Measurements from ENCODE around the gene GSTM2.

DNA sequence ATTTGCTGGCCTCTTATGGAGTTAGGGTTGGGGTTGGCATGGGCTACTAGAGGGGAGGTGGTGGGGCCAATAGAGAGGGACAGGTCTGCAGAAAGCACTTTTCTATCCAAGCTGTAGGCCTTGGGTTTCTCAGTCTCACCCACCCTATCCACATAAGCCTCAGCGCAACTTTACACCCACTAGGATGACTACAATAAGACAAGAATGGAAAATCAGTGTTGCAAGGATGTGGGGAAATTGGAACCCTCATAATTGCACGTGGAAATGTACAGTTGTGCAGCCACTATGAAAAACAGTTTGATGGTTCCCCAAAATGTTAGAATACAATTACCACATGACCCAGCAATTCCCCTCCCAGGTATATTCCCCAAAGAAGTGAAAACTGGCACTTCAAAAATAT, 26.0 kb upstream of the GSTM2 start:
- no peak for TF ChIP-seq JUN (IDR thresholded peaks at IDR 0.05; ENCODE audit: borderline replicate concordance, insufficient read depth, insufficient read length, low read depth)
- TF ChIP-seq, protein P1, sequence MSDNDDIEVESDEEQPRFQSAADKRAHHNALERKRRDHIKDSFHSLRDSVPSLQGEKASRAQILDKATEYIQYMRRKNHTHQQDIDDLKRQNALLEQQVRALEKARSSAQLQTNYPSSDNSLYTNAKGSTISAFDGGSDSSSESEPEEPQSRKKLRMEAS (IDR thresholded peaks at IDR 0.05; ENCODE audit: insufficient read depth, insufficient read length): no peak
